ENCODE measurements around the gene KIF5A. TPM values are rescaled to one million over a fixed set of nuclear protein-coding genes. Genes with fewer than 3 reads are reported as not detected.
"Not testable (repeated sequence)": the region's sequence is repeated elsewhere in the genome, so short reads cannot be mapped to it uniquely, and the experiment has no call there.

KIF5A gene
- total RNA-seq (2021; ENCODE audit: unreplicated experiment), result 3.0 TPM
- 3.1 TPM for polyA plus RNA-seq (2012; ENCODE audit: insufficient read length)
- percentile 39 among the genes with signal in this experiment for Bru-seq, nascent RNA
- BruChase-seq, experiment 1, labeled RNA remaining after a 2-hour chase, result percentile 43 among the genes with signal in this experiment
- percentile 43 among the genes with signal in this experiment for BruChase-seq, experiment 2, labeled RNA remaining after a 6-hour chase
- long read RNA-seq, partial matches to known transcripts, result 1 of 1 reads
- long read RNA-seq, other reads (novel, unspliced or antisense), result 0 of 1 reads

DNA sequence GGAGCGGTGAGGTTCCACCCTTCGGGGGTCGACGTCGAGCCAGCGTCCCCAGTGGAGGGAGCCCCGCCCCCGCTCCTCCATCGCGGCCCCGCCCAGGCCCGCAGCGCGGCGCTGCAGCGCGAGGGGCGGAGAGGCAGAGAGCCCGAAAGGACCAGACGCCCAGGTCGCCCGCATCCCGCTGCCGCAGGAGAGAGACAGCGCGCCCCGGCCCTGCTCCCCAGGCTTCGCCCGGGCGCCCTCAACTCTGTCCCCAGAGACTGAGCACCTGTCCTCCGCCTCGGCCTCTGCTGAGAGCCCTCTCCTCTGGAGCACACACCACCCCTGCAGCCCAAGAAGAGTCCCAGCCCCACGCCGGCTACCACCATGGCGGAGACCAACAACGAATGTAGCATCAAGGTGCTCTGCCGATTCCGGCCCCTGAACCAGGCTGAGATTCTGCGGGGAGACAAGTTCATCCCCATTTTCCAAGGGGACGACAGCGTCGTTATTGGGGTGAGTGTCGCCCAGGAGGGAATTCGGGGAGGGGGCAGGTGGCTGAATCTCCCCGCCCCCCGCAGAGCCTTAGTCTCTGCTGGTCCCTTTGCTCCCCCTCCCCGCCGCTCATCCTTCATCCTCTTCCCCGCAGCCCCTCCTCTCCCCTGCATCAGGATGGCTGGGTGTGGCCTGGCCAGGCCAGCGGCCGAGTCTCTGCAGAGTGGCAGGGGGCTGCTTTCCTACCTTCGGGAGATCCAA is at the start of gene KIF5A:
KIF5A (plus strand) TSS at position 136 of the 732 bp plus-strand sequence; CDS start at position 364, 228 bp downstream.
- DNase-seq (ENCODE audit: low read depth, low spot score) (no peak), ATAC-seq (peak; percentile 63)
- ChIA-PET CTCF (no interaction called here), POLR2A (no interaction called here)
- in situ Hi-C loops (cut with HindIII; ENCODE audit: low pct_unique_long_range_greater_than_20kb, low sequenced_read_pairs) (no loop called here), intact Hi-C loops (cut with micrococcal nuclease; ENCODE audit: unreplicated experiment) (no loop called here)
- Histone ChIP-seq H3K9me3 (ENCODE audit: control insufficient read depth, insufficient read depth, low read depth, low read length) (no peaks in the 10 kb centered on the region), H3K27ac (ENCODE audit: low read length) (peak within 1 kb of the TSS; percentile 20; the same call in 1 of the 2 replicates), H3K27me3 (ENCODE audit: control insufficient read depth, insufficient read depth, low read length) (no peaks in the 10 kb centered on the region), H3K4me1 (ENCODE audit: control insufficient read depth, insufficient read depth, low read length) (peaks cover 16% of the 10 kb centered on the region), H3K4me3 (ENCODE audit: low read depth in 2 of 2, low read length in 2 of 2) (peak within 1 kb of the TSS; percentile 58 to 59), H3K36me3 (ENCODE audit: control insufficient read depth, insufficient read depth, low read length) (peaks cover 4% of the 10 kb centered on the region; the same call in 1 of the 2 replicates)
- no peak; the same call in 1 of the 2 replicates for TF ChIP-seq CTCF (IDR thresholded peaks at IDR 0.05)
- no peak for TF ChIP-seq REST (IDR thresholded peaks at IDR 0.05; ENCODE audit: insufficient read depth in 1 of 2, low read depth in 2 of 2, low read length in 1 of 2)
- TF ChIP-seq POLR2AphosphoS5 (IDR thresholded peaks at IDR 0.05; ENCODE audit: low read depth, low read length), result no peak
- no peak for TF ChIP-seq TCF7L2 (IDR thresholded peaks at IDR 0.05; ENCODE audit: low read depth, low read length)
- TF ChIP-seq SIN3A (IDR thresholded peaks at IDR 0.05; ENCODE audit: borderline replicate concordance, insufficient read depth, low read depth, low read length), result no peak
- BruUV-seq (replicated peaks), result no TSS peak

DNA sequence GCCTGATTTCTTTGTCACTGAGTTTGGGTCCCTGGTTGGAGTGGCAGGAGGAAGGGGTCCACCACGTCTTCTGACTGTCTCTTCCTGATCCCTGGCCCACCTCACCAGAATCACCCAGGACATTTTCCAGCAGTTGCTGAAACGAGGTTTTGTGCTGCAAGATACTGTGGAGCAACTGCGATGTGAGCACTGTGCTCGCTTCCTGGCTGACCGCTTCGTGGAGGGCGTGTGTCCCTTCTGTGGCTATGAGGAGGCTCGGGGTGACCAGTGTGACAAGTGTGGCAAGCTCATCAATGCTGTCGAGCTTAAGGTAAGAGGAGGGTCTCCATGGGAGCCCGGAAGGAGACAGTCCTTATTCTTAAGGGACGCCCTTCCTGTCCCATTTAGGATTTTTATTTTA is 49.6 kb upstream of the KIF5A start:
- no peak for TF ChIP-seq CTCF (IDR thresholded peaks at IDR 0.05)
- no peak for TF ChIP-seq SIN3A (IDR thresholded peaks at IDR 0.05; ENCODE audit: borderline replicate concordance, insufficient read depth, low read depth, low read length)
- TF ChIP-seq TCF7L2 (IDR thresholded peaks at IDR 0.05; ENCODE audit: low read depth, low read length), result no peak
- no peak for TF ChIP-seq REST (IDR thresholded peaks at IDR 0.05; ENCODE audit: insufficient read depth in 1 of 2, low read depth in 2 of 2, low read length in 1 of 2)
- TF ChIP-seq POLR2AphosphoS5 (IDR thresholded peaks at IDR 0.05; ENCODE audit: low read depth, low read length), result no peak; the same call in 1 of the 2 replicates
- in situ Hi-C loops (cut with HindIII; ENCODE audit: low pct_unique_long_range_greater_than_20kb, low sequenced_read_pairs) (no loop called here), intact Hi-C loops (cut with micrococcal nuclease; ENCODE audit: unreplicated experiment) (no loop called here)
- no TSS peak for BruUV-seq (replicated peaks)
- peaks cover 27% of the 10 kb centered on the region for H3K36me3 ChIP-seq (ENCODE audit: control insufficient read depth, insufficient read depth, low read length)
- no peaks in the 10 kb centered on the region for H3K27me3 ChIP-seq (ENCODE audit: control insufficient read depth, insufficient read depth, low read length)
- ChIA-PET POLR2A (no interaction called here), CTCF (interaction anchor here (0.6 kb wide), 1 partner anchor 40 kb away, joined by 3 read pairs; no protein-coding TSS in a partner anchor)
- no peak overlapping the region for H3K4me3 ChIP-seq (ENCODE audit: low read depth in 2 of 2, low read length in 2 of 2)
- DNase-seq (ENCODE audit: low read depth, low spot score) (no peak), ATAC-seq (no peak)
- H3K4me1 ChIP-seq (ENCODE audit: control insufficient read depth, insufficient read depth, low read length), result no peaks in the 10 kb centered on the region
- H3K27ac ChIP-seq (ENCODE audit: low read length), result no peak overlapping the region
- H3K9me3 ChIP-seq (ENCODE audit: control insufficient read depth, insufficient read depth, low read depth, low read length), result no peaks in the 10 kb centered on the region

DNA sequence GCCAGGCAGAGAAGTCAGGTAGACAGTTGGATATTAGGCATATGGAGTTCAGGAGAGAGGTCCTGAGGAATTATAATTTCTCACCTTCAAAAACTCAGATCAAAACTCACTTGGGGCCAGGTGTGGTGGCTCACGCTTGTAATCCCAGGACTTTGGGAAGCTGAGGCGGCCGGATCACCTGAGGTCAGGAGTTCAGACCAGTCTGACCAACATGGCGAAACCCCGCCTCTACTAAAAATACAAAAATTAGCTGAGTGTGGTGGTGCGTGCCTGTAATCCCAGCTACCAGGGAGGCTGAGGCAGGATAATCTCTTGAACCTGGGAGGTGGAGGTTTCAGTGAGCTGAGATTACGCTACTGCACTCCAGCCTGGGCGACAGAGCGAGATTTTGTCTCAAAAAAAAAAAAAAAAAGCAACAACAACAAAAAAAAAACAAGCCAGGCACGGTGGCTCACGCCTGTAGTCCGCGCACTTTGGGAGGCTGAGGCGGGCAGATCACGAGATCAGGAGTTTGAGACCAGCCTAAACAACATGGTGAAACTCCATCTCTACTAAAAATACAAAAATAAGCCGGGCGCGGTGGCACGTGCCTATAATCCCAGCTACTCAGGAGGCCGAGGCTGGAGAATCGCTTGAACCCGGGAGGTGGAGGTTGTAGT is 47.4 kb upstream of the KIF5A start:
- CTCF ChIA-PET; ATAC-seq; POLR2A ChIA-PET; H3K4me1 ChIP-seq (ENCODE audit: control insufficient read depth, insufficient read depth, low read length); in situ Hi-C loops (cut with HindIII; ENCODE audit: low pct_unique_long_range_greater_than_20kb, low sequenced_read_pairs); H3K27ac ChIP-seq (ENCODE audit: low read length); DNase-seq (ENCODE audit: low read depth, low spot score); H3K9me3 ChIP-seq (ENCODE audit: control insufficient read depth, insufficient read depth, low read depth, low read length); BruUV-seq (replicated peaks); H3K4me3 ChIP-seq (ENCODE audit: low read depth in 2 of 2, low read length in 2 of 2); H3K27me3 ChIP-seq (ENCODE audit: control insufficient read depth, insufficient read depth, low read length); intact Hi-C loops (cut with micrococcal nuclease; ENCODE audit: unreplicated experiment): not testable (repeated sequence)
- H3K36me3 ChIP-seq (ENCODE audit: control insufficient read depth, insufficient read depth, low read length), result peaks cover 26% of the 10 kb centered on the region
